Stimulated activated CD8-positive, alpha-beta memory T cell treated with anti-CD3 and anti-CD28 coated beads, Interleukin-7, amount 100 ng/mL, for 4 hours (primary cell): ENCODE results near the gene FAM107A.

Experiments used
- DNase-seq, 2 donors: peaks; one replicate each; pipeline ENCODE4 v3.0.0-alpha.2; 2020; ENCODE audit warnings: low read depth in 2 of 2

The FAM107A gene

DNA sequence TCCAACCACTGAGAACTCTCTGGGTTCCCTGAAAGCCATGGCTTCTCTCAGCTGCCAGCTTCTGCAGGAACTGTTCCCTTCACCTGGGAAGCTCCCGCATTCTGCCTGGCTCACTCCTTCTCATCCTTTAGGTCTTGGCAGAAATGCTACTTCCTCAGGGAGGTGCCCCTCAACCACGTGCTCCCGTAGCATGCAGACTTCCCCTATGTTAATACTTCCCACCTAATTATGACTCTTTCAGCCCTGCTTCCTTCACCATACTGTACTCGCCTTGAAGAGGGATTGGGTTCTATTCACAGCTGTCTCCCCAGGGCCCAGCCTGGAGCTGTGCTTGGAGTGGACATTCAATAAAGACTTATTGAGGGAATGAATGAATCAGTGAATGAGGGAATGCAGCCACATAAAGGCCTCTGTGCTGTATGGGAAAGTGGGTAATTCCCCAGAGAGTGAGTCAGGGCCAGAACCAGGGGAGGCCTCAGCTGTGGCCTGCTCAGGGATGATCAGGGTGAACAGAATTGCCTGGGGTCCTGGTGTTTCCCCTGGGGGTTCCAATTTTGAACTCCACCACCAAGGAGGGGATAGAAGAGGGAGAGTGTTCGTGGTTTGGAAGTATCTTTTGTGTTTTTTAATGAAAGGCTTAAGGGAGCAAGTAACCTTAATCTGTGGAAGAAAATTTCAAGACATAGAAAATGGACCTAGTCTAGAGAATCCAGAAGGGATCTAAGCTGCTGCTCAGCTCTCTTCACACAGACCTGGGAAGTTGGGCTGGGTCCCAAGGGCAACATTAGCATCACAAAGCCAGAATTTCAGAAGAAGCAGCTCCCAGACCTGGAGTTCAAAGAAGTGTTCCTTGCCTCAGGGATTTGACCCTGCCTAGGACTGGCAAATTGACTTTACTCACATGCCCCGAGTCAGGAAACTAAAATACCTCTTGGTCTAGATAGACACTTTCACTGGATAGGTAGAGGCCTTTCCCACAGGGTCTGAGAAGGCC is 14.6 kb upstream of the FAM107A start:
- no peak for DNase-seq

- no peak for DNase-seq
Measured at GRCh38 chr3:58588030-58588614, 10.9 kb upstream of the FAM107A start.

- DNase-seq: no peak
Measured at GRCh38 chr3:58586776-58587192, 9.6 kb upstream of the FAM107A start.

DNA sequence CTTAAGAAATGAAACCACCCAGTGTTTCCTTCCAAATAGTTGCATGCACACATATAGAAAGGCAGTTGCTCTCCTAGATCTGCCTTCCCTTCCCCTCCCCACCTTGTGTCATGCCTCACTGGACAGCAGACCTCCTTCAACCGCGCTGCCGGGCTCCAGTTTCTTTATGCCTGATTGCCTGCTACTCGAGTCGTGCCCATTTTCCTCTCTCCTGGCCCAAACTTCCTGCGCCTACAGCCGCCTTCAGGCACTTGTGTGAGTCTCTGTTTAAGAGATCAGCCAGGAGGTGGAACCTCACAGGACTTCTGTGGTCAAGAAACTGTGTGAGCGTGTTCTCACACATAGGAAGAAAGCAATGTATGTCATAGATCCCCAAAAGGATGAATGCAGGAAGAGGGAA is 8.8 kb upstream of the FAM107A start:
- no peak for DNase-seq

- peak in 1 of 2 donors; percentile 35 for DNase-seq
Measured at GRCh38 chr3:58585005-58585786, 8.0 kb upstream of the FAM107A start.

DNA sequence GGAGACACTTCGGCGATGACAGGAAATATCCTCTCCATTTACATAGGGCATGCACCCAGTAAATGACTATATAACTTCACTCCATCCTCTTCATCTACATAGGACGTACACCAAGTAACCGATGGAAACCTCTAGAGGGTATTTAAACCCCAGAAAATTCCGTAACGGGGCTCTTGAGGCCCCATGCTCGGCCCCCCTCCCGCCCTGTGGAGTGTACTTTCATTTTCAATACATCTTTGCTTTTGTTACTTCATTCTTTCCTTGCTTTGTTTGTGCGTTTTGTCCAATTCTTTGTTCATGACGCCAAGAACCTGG is 7.5 kb upstream of the FAM107A start:
- DNase-seq: no peak

GRCh38 chr3:58581328-58582091 is 4.3 kb upstream of the FAM107A start:
- no peak for DNase-seq

DNA sequence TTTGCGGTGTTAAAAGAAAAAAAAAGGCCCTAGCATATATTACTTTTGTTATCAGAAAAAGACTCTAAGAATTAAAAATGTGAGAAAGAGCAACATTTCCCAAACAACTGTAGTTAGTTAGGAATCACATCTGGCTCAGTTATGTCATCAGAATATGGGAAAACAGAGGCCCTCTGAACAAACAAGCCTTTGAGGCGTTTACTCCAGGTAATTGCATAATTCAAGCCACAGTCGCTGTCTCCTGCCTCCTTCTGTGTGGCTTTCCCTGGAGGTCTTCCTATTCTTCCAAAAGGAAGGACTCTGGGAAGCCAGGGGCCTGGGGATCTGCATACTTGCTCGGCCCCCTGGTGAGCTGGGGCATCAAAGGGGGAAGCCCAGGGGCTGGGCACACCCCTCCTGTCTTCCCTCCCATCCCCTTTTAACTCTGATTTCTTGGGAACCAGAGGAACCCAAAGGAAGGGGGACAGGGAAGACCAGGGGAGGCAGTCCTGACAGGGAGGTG is 3.7 kb upstream of the FAM107A start:
- no peak for DNase-seq

- DNase-seq: no peak
Measured at GRCh38 chr3:58578873-58579272, 1.7 kb upstream of the FAM107A start.

GRCh38 chr3:58576716-58577115 is 475 bp downstream of the FAM107A start:
- no peak for DNase-seq

- DNase-seq: no peak
Measured at GRCh38 chr3:58575971-58576652, 1.1 kb downstream of the FAM107A start.

DNA sequence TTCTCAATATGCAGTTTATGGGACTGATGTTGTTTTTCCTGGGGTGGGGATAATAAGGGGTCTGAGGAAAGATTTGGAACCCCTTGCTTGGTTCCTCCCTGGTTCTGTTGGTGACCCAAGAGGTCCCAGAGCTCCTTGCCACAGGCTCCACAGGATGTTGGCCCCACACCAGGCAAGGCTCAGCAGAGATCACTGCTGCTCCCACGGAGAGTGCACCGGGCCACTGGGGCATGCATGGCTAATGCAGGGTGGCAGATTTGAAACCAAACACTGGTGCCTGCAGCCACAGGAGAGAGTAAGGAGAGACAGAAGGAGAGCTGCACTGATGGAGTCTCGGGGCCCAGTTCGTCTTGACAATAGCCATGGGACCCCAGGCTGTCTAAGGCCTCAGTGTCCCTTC is 2.5 kb downstream of the FAM107A start:
- no peak for DNase-seq

GRCh38 chr3:58574106-58574505 is 3.1 kb downstream of the FAM107A start:
- DNase-seq: no peak

DNA sequence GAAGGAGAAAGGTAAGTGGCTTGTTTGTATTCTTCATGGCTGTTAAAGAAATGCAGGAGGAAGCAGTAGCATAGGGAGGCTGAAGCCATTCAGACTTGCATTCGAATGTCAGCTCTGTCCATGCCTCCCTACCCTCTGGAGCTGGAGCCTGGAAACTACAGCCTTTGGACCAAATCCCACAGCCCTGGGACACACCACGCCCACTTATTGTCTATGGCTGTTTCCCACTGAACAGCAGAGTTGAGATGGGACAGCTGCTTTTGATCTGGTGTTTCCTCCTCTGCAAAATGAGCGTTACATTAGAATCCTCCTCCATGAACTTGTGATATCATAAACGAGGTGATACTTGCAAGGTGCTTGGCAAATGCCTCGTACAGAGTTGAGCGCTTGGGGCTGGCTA is 3.6 kb downstream of the FAM107A start:
- no peak for DNase-seq

DNA sequence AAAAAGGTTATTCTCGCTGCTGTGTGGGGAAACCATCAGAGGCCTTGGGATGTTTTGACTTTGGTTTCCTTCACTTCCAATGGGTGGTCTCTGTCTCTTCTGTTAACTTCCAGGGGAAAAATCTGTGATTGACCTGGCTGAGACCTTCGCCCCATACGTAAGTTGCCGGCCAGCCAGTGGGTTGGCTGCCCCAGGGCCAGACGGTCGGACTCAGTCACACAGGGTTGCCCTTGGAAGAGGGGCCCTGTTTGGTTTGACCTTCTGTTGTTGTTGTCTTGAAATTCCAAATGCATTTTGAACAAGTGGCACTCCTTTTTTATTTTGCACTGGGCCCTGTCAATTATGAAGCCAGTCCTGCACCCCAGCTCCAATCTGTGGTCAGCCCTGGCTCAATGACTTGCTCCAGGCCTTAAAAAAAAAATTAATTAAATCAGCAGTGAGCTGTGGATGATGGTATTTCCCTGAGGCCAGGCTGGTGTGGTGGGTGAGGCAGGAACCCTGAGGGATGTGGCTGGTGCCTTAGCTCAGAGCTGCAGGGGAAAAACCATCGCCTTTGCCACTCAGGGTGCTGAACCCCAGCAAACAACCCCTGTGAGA is 4.5 kb downstream of the FAM107A start:
- DNase-seq: no peak

- no peak for DNase-seq
Measured at GRCh38 chr3:58572013-58572633, 5.1 kb downstream of the FAM107A start.

- no peak for DNase-seq
Measured at GRCh38 chr3:58570851-58571250, 6.3 kb downstream of the FAM107A start.

- DNase-seq: no peak
Measured at GRCh38 chr3:58569287-58570001, 7.7 kb downstream of the FAM107A start.

DNA sequence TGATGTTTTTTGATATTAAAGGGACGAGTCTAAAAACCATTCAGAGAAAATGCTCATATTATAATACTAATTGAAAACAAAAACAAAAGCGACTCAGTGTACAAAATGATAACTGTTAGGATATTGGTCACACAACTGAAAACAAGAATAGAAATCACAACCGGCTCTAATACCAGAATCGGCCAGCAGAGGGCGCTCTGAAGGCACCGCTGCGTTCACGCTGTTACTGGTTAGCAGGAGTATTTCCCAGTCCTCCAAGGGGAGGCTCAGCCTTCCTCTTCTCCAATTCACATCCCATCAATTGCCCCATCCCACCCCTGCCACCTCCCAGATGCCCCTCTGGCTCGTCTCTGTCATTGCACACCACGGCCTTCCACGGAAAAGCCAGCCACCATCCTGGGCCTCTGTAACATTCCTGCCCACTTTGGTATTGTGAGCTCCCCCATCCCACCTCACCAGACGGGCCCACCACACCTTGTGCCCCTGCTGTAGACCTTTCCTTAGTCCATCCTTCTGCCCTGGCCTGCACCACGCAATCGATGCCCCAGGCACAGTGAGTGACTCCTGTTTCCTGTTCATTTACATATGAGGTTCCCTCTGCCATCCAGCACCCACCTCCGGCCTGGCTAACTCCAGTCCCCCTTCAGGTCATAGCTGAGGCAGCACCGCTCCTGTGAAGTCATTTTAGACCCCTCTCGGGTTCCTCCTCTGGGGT is 8.5 kb downstream of the FAM107A start:
- peak; percentile 49 to 54 for DNase-seq
